HepG2 (cell line): ENCODE results near the gene SSPN. TPM values are rescaled to one million over a fixed set of nuclear protein-coding genes. Genes with fewer than 3 reads are reported as not detected.

ENCODE experiments used
- ATAC-seq: fragments of 200-7000 bp; cut with Tn5 transposase; 3 replicates; pipeline ENCODE4 v1.9.1; 2020; ENCODE audit warnings: mild to moderate bottlenecking, moderate library complexity
- BruUV-seq: library from RNA; stranded (reverse); fragments of 400-500 nt; replicated peaks from 2 replicates; lab custom pipeline; 2021; lab: Mats Ljungman, UMichigan
- CTCF ChIA-PET: fragments of 300-600 bp; formaldehyde crosslinking; extraction: SDS; loops from one replicate; lab custom pipeline; 2021; ENCODE audit warnings: low total read pairs, inconsistent platforms, low intra/inter-chr PET ratio; lab: Yijun Ruan, JAX
- POLR2A ChIA-PET: fragments of 350-600 bp; sonication (Branson Sonifier 250); formaldehyde crosslinking; loops from one replicate; lab custom pipeline; 2020; ENCODE audit warnings: antibody characterized with exemption, inconsistent platforms; lab: Yijun Ruan, JAX
- DNase-seq: peaks from one replicate; pipeline ENCODE4 v3.0.0-alpha.2; 2015; ENCODE audit warnings: low spot score
- FAIRE-seq: peaks from 3 replicates; lab custom pipeline; 2011; peaks lifted over from hg19 to GRCh38; lab: Jason Lieb, UNC
- H2AFZ ChIP-seq: one replicate; pipeline ENCODE4 v1.6.1; 2011; ENCODE audit warnings: low read length, inconsistent platforms
- H3K27ac ChIP-seq: fragments of 300-600 bp; 3 replicates; pipeline ENCODE4 v1.8.0; 2011; ENCODE audit warnings: mixed run types, mild to moderate bottlenecking, mixed read lengths, low read length, inconsistent platforms; ENCODE audit not compliant: insufficient read depth; ENCODE audit errors: extremely low read length
- H3K27me3 ChIP-seq, 2 experiments: fragments of 200-600 bp in 1 of 2; 2 replicates in 1 of 2; 3 replicates in 1 of 2; pipeline versions ENCODE4 v1.6.0 to v1.8.0; 2011; ENCODE audit warnings: low read length in 2 of 2, mild to moderate bottlenecking in 2 of 2, moderate library complexity in 2 of 2, inconsistent platforms in 1 of 2; ENCODE audit not compliant: insufficient read depth in 2 of 2, control insufficient read depth in 1 of 2
- H3K36me3 ChIP-seq, 2 experiments: fragments of 200-600 bp in 1 of 2; replicated peaks in 1 of 2; 2 replicates in 1 of 2; 3 replicates in 1 of 2; pipeline versions ENCODE4 v1.5.1 to v1.8.0; 2011; ENCODE audit warnings: low read length in 2 of 2, inconsistent platforms in 1 of 2; ENCODE audit not compliant: insufficient read depth in 2 of 2, control insufficient read depth in 1 of 2
- H3K4me1 ChIP-seq: 2 replicates; pipeline ENCODE4 v1.5.1; 2012; ENCODE audit warnings: low read length, inconsistent platforms; ENCODE audit not compliant: insufficient read depth
- H3K4me2 ChIP-seq: 2 replicates; pipeline ENCODE4 v1.6.0; 2011; ENCODE audit warnings: low read depth, low read length, inconsistent platforms
- H3K4me3 ChIP-seq, 3 experiments: fragments of 200-600 bp in 1 of 3; sonication (generic), shearing (Covaris generic) in 1 of 3; replicated peaks in 1 of 3; 2 replicates each; pipeline ENCODE4 v1.5.1; 2011 to 2016; ENCODE audit warnings: low read length in 3 of 3, inconsistent platforms in 2 of 3, low read depth in 2 of 3, mild to moderate bottlenecking in 2 of 3, control low read depth in 1 of 3, mixed read lengths in 1 of 3; ENCODE audit not compliant: insufficient read depth in 1 of 3
- H3K79me2 ChIP-seq: one replicate; pipeline ENCODE4 v1.6.1; 2011; ENCODE audit warnings: low read length, inconsistent platforms; ENCODE audit not compliant: insufficient read depth
- H3K9ac ChIP-seq: 2 replicates; pipeline ENCODE4 v1.6.0; 2011; ENCODE audit warnings: mild to moderate bottlenecking, low read depth, low read length, inconsistent platforms; ENCODE audit not compliant: insufficient read depth
- H3K9me3 ChIP-seq: 2 replicates; pipeline ENCODE4 v1.5.1; 2012; ENCODE audit warnings: mild to moderate bottlenecking, low read length
- H4K20me1 ChIP-seq: 2 replicates; pipeline ENCODE4 v1.6.0; 2011; ENCODE audit warnings: inconsistent platforms, mild to moderate bottlenecking, low read length, moderate library complexity; ENCODE audit not compliant: insufficient read depth
- AHR ChIP-seq: IDR thresholded peaks from 2 replicates; pipeline ENCODE4 v1.6.1; 2018; ENCODE audit warnings: missing genetic modification reagents, missing compliant biosample characterization
- CHD2 ChIP-seq: IDR thresholded peaks from 2 replicates; pipeline ENCODE4 v1.6.1; 2011; ENCODE audit warnings: low read depth, low read length, improper control_type of control experiment
- EEA1 ChIP-seq: sonication (generic); formaldehyde crosslinking; IDR thresholded peaks from 2 replicates; pipeline ENCODE4 v1.5.1; 2020; ENCODE audit warnings: mild to moderate bottlenecking, missing genetic modification reagents, borderline replicate concordance
- FOXK2 ChIP-seq: fragments of 450-650 bp; IDR thresholded peaks from 2 replicates; pipeline ENCODE4 v1.6.1; 2016
- HCFC1 ChIP-seq: fragments of 150-350 bp; IDR thresholded peaks from 2 replicates; pipeline ENCODE4 v1.6.1; 2014; ENCODE audit warnings: low read depth, low read length
- MED8 ChIP-seq: sonication (generic); formaldehyde crosslinking; IDR thresholded peaks from 2 replicates; pipeline ENCODE4 v1.8.1; 2023; ENCODE audit warnings: mild to moderate bottlenecking, missing genetic modification reagents; ENCODE audit not compliant: insufficient replicate concordance
- NFKBIZ ChIP-seq: IDR thresholded peaks from 2 replicates; pipeline ENCODE4 v1.6.1; 2018; ENCODE audit warnings: missing genetic modification reagents, missing compliant biosample characterization
- PLSCR1 ChIP-seq: sonication (generic); formaldehyde crosslinking; IDR thresholded peaks from 2 replicates; pipeline ENCODE4 v1.5.0; 2020; ENCODE audit warnings: missing genetic modification reagents, mild to moderate bottlenecking, borderline replicate concordance
- ZBTB14 ChIP-seq: sonication (generic); formaldehyde crosslinking; IDR thresholded peaks from 2 replicates; pipeline ENCODE4 v1.4.0; 2020; ENCODE audit warnings: missing genetic modification reagents
- ZNF292 ChIP-seq: sonication (generic); formaldehyde crosslinking; IDR thresholded peaks from 2 replicates; pipeline ENCODE4 v1.8.1; 2022; ENCODE audit warnings: mild to moderate bottlenecking, low read depth, missing genetic modification reagents, borderline replicate concordance
- ZNF7 ChIP-seq: IDR thresholded peaks from 2 replicates; pipeline ENCODE4 v1.6.1; 2016; ENCODE audit warnings: missing biosample characterization, missing genetic modification reagents
- WGBS: methylation state at CpG from one replicate; pipeline ENCODE4 v1.1.6; 2017; ENCODE audit warnings: low lambda C conversion rate; 5-methylcytosine and 5-hydroxymethylcytosine counted together
- in situ Hi-C: cut with HindIII; loops from 2 replicates; pipeline ENCODE4 v1.10.0; 2017; ENCODE audit warnings: low pct_unique_long_range_greater_than_20kb; ENCODE audit not compliant: extremely low pct_ligation_motif_present
- intact Hi-C: fragments of 100-400 bp; cut with micrococcal nuclease; formaldehyde crosslinking; loops from one replicate; pipeline ENCODE4 v1.10.0; 2022; ENCODE audit not compliant: unreplicated experiment
- polyA plus RNA-seq, 8 experiments: library from polyadenylated mRNA; depleted of rRNA in 3 of 8; stranded (reverse) in 7 of 8; unstranded in 1 of 8; fragments of >200 nt; fragmentation: Illumina TruSeq in 4 of 8; extraction: Trizol in 4 of 8; gene quantifications; 2 replicates each; pipeline versions ENCODE4 v1.2.1 to v1.2.3, GENCODE V29; 2011 to 2016; ENCODE audit warnings: low read depth in 4 of 8, missing spikeins in 1 of 8, mixed read lengths in 1 of 8; ENCODE audit not compliant: insufficient read depth in 1 of 8
- total RNA-seq, 5 experiments: library from RNA; depleted of rRNA; stranded (reverse); fragments of >200 nt; fragmentation: Illumina TruSeq; extraction: Trizol; gene quantifications; 2 replicates each; pipeline ENCODE4 v1.2.3, GENCODE V29; 2016; ENCODE audit warnings: low read depth in 1 of 5
- TF ChIP-seq, protein P1 (sequence below): sonication (generic); formaldehyde crosslinking; IDR thresholded peaks from 2 replicates; pipeline ENCODE4 v1.4.0; 2020; ENCODE audit warnings: low read depth, mild to moderate bottlenecking, missing genetic modification reagents

Gene SSPN
- total and polyA plus RNA-seq, 2 of the 13 experiments (the other 11 are each of a cell fraction or from before 2014, with no cell fraction given) = not detected

GRCh38 chr12:26292596-26292995, 97.2 kb downstream of the SSPN start:
- Histone ChIP-seq H3K79me2 (no peaks in the 10 kb centered on the region), H3K9ac (no peak overlapping the region), H3K9me3 (no peaks in the 10 kb centered on the region), H3K27me3 (peaks cover 1 to 14% of the 10 kb centered on the region in 2 experiments; a peak in 4 of 5 replicates), H3K36me3 (no peaks in the 10 kb centered on the region), H2AFZ (no peak overlapping the region), H3K4me3 (no peak overlapping the region), H4K20me1 (no peaks in the 10 kb centered on the region), H3K4me1 (no peaks in the 10 kb centered on the region), H3K27ac (no peak overlapping the region), H3K4me2 (no peak overlapping the region)
- WGBS = 0% methylated on average over 1 of the region's 1 CpG
- TF ChIP-seq ZNF7 (CRISPR knock-in tag) (no peak), ZBTB14 (no peak)
- BruUV-seq = no TSS peak
- ATAC-seq (no peak), DNase-seq (no peak), FAIRE-seq (no peak)
- ChIA-PET POLR2A (no interaction called here), CTCF (no interaction called here)
- intact Hi-C loops (no loop called here), in situ Hi-C loops (no loop called here)

DNA sequence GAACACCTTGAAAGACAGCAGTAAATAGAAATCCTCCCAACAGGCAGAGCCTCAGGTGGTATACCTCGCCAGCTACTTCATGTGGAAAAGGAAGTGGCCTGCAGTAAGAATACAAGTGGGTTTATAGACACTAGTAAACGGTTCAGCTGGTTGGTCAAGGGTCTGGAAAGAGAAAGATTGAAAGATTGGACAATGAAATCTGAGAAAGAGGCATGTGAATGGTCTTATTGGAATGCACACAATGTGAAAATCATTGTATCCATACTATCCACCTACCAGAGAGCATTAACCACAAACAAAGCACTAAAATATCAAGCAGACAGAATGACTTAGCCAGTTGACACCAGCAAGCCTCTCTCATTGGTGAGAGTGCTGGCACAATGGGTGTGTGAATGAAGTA, 98.2 kb downstream of the SSPN start:
- POLR2A ChIA-PET = no interaction called here

More for the DNA sequence above, 98.2 kb downstream of the SSPN start:
- FAIRE-seq (no peak), ATAC-seq (no peak)
- no peak overlapping the region for H3K4me3 ChIP-seq
- no peaks in the 10 kb centered on the region for H3K36me3 ChIP-seq
- intact Hi-C loops = no loop called here
- H4K20me1 ChIP-seq = no peaks in the 10 kb centered on the region
- H3K27ac ChIP-seq = no peak overlapping the region
- H3K27me3 ChIP-seq = peaks cover 1 to 4% of the 10 kb centered on the region in 2 experiments; a peak in 4 of 5 replicates
- in situ Hi-C loops = no loop called here
- H3K4me1 ChIP-seq = no peaks in the 10 kb centered on the region
- 4% methylated on average over 2 of the region's 2 CpGs for WGBS
- no peak overlapping the region for H3K9ac ChIP-seq
- H3K4me2 ChIP-seq = no peak overlapping the region
- TF ChIP-seq ZNF292 (CRISPR knock-in tag) (no peak), NFKBIZ (CRISPR knock-in tag) (no peak), MED8 (CRISPR knock-in tag) (no peak), AHR (CRISPR knock-in tag) (no peak), PLSCR1 (no peak), FOXK2 (no peak), CHD2 (no peak), HCFC1 (no peak), EEA1 (no peak)
- TF ChIP-seq, protein P1, sequence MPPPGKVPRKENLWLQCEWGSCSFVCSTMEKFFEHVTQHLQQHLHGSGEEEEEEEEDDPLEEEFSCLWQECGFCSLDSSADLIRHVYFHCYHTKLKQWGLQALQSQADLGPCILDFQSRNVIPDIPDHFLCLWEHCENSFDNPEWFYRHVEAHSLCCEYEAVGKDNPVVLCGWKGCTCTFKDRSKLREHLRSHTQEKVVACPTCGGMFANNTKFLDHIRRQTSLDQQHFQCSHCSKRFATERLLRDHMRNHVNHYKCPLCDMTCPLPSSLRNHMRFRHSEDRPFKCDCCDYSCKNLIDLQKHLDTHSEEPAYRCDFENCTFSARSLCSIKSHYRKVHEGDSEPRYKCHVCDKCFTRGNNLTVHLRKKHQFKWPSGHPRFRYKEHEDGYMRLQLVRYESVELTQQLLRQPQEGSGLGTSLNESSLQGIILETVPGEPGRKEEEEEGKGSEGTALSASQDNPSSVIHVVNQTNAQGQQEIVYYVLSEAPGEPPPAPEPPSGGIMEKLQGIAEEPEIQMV (CRISPR knock-in tag) = no peak
- TF ChIP-seq, all 625 proteins: peak for 0
- H3K9me3 ChIP-seq = no peaks in the 10 kb centered on the region
- CTCF ChIA-PET = no interaction called here
- no peak overlapping the region for H2AFZ ChIP-seq
- H3K79me2 ChIP-seq = no peaks in the 10 kb centered on the region
- no TSS peak for BruUV-seq
- no peak for DNase-seq
